GM12875 (cell line): ENCODE results near the gene APPL2.

Source experiments
- H3K4me3 ChIP-seq: one replicate; pipeline ENCODE4 v1.5.1; 2011; ENCODE audit warnings: low read depth, low read length, control low read depth
- TF ChIP-seq, protein P1 (sequence below): IDR thresholded peaks from 2 replicates; pipeline ENCODE4 v1.5.1; 2011; ENCODE audit warnings: low read depth, mild to moderate bottlenecking, control low read depth, inconsistent platforms, low read length, moderate library complexity, borderline replicate concordance; ENCODE audit not compliant: insufficient read depth

APPL2 gene

DNA sequence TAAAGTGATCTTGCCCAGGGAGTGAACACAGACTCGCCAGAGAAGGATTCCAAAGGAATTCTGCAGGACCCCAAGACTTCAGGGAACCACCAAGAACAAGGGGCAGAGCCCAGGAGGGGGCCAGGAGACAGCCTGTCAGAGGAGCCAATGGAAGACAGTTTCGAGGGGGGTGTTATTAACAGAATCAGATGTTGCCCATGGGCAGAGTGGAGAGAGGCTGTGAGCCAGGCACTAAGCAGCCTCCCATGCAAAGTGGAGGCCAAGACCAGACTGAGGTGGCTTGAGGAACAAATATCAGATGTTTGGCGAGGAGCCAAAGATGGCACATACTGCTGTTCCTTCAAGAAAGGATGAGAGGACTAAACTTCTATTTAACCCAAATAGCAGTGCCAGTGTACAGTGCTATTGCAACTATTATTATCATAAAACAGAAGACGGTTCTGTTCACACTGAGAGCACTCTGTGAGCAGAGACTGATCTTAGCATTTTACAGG, 12.6 kb downstream of the APPL2 start:
- TF ChIP-seq, protein P1, sequence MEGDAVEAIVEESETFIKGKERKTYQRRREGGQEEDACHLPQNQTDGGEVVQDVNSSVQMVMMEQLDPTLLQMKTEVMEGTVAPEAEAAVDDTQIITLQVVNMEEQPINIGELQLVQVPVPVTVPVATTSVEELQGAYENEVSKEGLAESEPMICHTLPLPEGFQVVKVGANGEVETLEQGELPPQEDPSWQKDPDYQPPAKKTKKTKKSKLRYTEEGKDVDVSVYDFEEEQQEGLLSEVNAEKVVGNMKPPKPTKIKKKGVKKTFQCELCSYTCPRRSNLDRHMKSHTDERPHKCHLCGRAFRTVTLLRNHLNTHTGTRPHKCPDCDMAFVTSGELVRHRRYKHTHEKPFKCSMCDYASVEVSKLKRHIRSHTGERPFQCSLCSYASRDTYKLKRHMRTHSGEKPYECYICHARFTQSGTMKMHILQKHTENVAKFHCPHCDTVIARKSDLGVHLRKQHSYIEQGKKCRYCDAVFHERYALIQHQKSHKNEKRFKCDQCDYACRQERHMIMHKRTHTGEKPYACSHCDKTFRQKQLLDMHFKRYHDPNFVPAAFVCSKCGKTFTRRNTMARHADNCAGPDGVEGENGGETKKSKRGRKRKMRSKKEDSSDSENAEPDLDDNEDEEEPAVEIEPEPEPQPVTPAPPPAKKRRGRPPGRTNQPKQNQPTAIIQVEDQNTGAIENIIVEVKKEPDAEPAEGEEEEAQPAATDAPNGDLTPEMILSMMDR, result no peak
- H3K4me3 ChIP-seq, result no peak overlapping the region

DNA sequence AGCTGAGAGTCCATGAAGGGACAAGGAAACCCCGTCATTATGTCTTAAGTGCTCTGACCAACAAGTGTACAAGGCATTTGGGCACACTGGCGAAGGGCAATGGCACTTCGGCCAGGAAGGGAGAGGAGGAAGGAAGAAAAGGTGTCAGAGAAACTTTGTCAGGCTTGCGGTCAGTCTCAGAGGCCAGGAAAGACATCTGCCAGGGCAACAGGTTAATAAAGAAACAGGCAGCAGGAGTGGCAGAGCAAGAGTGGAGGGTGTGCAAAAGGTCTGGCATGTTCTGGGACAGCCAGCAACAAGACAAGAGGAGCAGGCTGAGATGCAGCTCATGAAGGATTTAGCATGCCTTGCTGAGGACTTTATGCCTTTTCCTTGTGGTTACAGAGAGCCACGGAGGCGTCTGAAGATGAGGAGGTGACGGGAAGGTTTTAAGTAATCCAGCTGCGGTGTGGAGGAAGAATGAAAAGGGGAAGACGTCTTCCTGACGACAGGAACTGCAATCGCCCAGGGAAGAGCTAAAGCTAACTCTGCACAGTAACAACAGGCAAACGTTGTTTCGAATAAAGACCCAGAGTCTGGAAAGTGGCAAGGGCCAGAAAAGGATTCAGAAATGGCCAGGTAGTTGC, 13.1 kb downstream of the APPL2 start:
- TF ChIP-seq, protein P1, result no peak
- no peak overlapping the region for H3K4me3 ChIP-seq

DNA sequence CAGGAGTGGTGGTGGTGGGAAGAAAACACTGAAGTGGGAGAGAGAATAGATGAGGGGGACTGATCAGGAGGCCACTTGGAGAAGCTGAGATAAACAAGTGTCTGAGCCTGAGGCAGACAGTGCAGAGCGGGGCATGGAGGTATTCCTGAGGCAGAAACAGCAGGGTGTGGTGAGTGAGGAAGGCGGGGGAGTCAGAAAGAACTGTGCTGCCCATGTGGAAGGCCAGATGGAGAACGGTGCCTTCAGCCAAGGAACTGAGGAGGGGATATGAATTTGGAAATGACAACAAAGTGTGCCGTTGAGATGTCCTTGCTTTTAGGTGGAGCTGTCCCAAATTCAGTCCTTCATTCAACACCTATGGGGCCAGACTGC, 13.7 kb downstream of the APPL2 start:
- TF ChIP-seq, protein P1, result no peak
- H3K4me3 ChIP-seq, result no peak overlapping the region

DNA sequence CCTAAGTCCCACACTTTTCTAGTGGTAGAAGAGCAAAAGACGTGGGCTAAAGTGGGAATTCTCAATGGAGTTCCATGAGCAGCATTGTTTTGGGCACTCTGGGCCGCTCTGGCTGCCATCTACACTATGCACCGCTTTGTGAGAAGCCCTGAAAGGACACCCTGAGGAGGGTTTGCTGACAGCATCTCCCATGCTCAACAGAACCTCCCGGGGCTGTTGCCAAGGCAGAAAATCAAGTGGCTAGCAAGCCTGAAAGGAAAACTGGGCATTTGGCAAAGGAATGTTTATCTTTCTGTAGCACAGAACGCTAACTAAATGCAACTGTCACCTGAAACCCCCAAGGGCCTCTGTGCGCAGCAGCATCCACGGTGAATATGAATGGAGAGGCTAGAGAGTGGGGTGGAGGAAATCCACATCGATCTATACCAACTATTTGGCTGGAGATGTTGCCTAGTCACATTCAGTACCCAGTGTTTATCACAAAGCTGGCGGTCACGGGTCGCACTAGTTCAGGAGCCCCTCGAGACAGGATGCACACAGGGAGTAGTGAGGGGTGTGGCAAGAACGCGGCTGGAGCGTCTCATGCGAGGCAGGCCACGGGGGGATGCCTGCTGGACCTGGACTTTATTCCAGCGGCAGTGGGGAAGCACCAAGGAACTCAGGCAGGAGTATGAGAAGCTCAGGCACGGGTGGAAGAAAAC, 14.2 kb downstream of the APPL2 start:
- no peak overlapping the region for H3K4me3 ChIP-seq
- TF ChIP-seq, protein P1, result no peak

DNA sequence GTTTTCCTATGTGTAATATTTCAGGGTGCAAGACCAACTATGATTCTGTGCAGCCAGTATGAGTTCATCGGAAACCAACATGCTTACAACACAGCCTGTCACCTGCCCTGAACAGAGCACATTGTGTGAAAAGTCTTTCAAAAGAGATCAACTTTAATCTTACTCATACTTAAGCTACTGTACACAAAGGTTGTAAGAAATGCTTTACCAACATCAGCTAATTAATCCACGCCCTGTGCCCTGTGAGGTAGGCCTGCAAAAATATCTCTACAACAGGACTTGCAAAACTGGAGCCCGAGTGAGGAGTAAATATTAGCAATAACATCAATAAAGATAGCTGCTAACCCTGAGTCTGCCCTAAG, 15.1 kb downstream of the APPL2 start:
- no peak overlapping the region for H3K4me3 ChIP-seq
- TF ChIP-seq, protein P1, result no peak

DNA sequence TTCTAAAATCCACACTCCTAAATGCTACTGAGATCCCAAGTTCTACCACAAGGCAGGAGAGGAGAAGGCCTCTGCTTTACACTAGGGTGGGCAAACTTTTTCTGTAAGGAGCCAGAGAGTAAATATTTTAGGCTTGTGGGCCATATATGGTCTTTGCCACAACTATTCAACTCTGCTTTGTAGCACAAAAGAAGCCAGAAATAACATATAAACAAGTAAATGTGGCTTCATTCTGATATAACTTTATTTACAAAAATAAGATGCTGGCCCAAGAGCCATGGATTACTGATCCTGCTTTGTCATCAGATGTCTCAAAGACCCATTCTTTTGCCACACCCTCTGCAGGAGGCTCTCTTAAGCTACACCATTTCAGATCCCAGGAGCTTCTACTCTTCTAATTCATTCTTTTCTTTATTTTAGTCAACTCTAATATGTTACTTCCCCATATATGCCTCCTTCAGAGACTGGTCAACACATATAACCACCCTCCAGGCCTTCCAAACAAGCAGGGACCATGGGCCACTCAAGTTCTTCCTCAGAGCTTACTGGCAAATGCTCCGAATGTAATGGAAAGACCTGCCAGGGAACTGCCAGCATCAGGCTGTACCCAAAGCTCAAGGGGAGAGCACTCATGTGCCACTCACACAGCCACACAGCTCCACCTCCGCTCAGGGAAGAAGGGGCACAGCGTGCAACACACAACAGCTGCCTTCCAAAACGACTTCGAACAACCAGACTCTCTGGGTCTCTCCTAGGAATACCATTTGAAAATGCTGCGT, 15.6 kb downstream of the APPL2 start:
- no peak overlapping the region for H3K4me3 ChIP-seq
- TF ChIP-seq, protein P1, result no peak
